Bronchial epithelial cell (primary cell): ENCODE measurements around the gene FYTTD1. TPM values are rescaled to one million over a fixed set of nuclear protein-coding genes. Genes with fewer than 3 reads are reported as not detected.

ENCODE experiments used
- DNase-seq: peaks from one replicate; pipeline ENCODE4 v3.0.0-alpha.2; 2010; ENCODE audit warnings: low read depth
- FAIRE-seq: peaks from 2 replicates; lab custom pipeline; 2011; peaks lifted over from hg19 to GRCh38; lab: Jason Lieb, UNC
- H3K27me3 ChIP-seq: 2 replicates; pipeline ENCODE4 v1.5.1; 2011; ENCODE audit warnings: low read length; ENCODE audit not compliant: control insufficient read depth, insufficient read depth
- H3K36me3 ChIP-seq: 2 replicates; pipeline ENCODE4 v1.5.1; 2011; ENCODE audit warnings: low read length; ENCODE audit not compliant: control insufficient read depth, insufficient read depth
- H3K4me3 ChIP-seq: 2 replicates; pipeline ENCODE4 v1.5.1; 2011; ENCODE audit warnings: mild to moderate bottlenecking, low read depth, low read length, control low read depth
- CTCF ChIP-seq: IDR thresholded peaks from 2 replicates; pipeline ENCODE4 v1.5.1; 2011; ENCODE audit warnings: mild to moderate bottlenecking, moderate library complexity, low read length, control low read depth, inconsistent platforms; ENCODE audit not compliant: insufficient read depth, severe bottlenecking
- total RNA-seq: library from RNA; depleted of rRNA; stranded (reverse); fragments of >200 nt; gene quantifications from 2 replicates; pipeline ENCODE4 v1.2.1, GENCODE V29; 2014

Gene FYTTD1
- total RNA-seq, 1 donor from 2014 or later: 37.9 TPM

- Histone ChIP-seq H3K27me3 (no peaks in the 10 kb centered on the region), H3K4me3 (no peak overlapping the region), H3K36me3 (no peaks in the 10 kb centered on the region)
- DNase-seq: no peak
- no peak for FAIRE-seq
- no peak for TF ChIP-seq CTCF
Observed at GRCh38 chr3:197746801-197747237, 2.9 kb upstream of the FYTTD1 start.

- Histone ChIP-seq H3K36me3 (no peaks in the 10 kb centered on the region), H3K4me3 (peak overlapping the region; percentile 74), H3K27me3 (no peaks in the 10 kb centered on the region)
- FAIRE-seq: no peak
- no peak for DNase-seq
- no peak for TF ChIP-seq CTCF
Observed at GRCh38 chr3:197748597-197749314, 927 bp upstream of the FYTTD1 start.

GRCh38 chr3:197749315-197749600 lies 425 bp upstream of the FYTTD1 start:
- no peak for TF ChIP-seq CTCF
- peak; percentile 53 for DNase-seq

GRCh38 chr3:197750396-197750831 lies 731 bp downstream of the FYTTD1 start:
- peak; percentile 60 for DNase-seq
- Histone ChIP-seq H3K36me3 (no peaks in the 10 kb centered on the region), H3K27me3 (no peaks in the 10 kb centered on the region), H3K4me3 (peak overlapping the region; percentile 74)
- no peak for FAIRE-seq
- TF ChIP-seq CTCF: no peak

More at GRCh38 chr3:197749315-197749600, 425 bp upstream of the FYTTD1 start:
- no peaks in the 10 kb centered on the region for H3K27me3 ChIP-seq
- no peaks in the 10 kb centered on the region for H3K36me3 ChIP-seq
- no peak for FAIRE-seq
- peak overlapping the region; percentile 74 for H3K4me3 ChIP-seq

- peak; percentile 42 for DNase-seq
- TF ChIP-seq CTCF: no peak
- Histone ChIP-seq H3K27me3 (no peaks in the 10 kb centered on the region), H3K4me3 (peak overlapping the region; percentile 74), H3K36me3 (no peaks in the 10 kb centered on the region)
- no peak for FAIRE-seq
Observed at GRCh38 chr3:197750858-197751737, 1.4 kb downstream of the FYTTD1 start.
